HG03097 (cell line): ENCODE data around the gene FSTL5.

Experiments
- ATAC-seq: cut with Tn5 transposase; IDR thresholded peaks from one replicate; pipeline ENCODE4 v1.9.1; 2021; ENCODE audit not compliant: unreplicated experiment, low FRiP score

FSTL5 gene

GRCh38 chr4:161364681-161365080 is 799.1 kb downstream of the FSTL5 start:
- ATAC-seq, result no peak

DNA sequence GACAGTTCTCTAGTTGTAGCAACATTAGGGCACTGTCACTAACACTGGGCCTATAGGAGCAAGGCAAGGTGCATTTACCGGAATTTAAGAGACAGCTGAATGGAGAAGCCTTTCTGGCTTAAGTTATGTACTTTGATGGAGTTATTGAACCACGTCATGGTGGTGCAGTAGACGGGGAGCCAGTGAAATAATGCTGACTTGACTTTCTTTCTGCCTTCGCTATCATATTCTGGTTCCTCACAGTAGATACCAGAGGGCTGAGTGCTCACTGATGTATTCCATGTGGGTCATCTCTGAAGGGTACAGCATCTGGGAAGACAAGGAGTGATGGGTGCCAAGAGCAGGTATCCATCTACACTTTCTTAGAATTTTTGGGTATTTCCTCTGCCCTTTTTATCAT is 802.8 kb downstream of the FSTL5 start:
- no peak for ATAC-seq

DNA sequence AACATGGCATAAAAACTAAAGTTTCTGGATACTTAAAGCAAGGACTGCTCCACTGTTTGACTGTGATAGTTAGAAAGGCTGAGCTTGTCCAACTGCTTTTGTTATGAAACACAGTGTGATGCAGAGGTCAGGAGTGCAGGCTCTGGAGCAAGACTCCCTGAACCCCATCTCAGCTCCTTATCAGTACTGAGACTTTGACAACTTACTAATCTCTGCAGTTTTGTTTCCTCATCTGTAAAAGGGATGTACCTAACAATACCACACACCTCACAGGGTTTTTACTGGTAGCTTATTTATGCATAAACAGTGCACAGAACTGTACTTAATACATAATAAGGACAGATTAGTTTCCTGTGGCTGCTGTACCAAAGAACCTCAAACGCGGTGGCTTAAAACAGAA is 804.3 kb downstream of the FSTL5 start:
- ATAC-seq, result no peak

DNA sequence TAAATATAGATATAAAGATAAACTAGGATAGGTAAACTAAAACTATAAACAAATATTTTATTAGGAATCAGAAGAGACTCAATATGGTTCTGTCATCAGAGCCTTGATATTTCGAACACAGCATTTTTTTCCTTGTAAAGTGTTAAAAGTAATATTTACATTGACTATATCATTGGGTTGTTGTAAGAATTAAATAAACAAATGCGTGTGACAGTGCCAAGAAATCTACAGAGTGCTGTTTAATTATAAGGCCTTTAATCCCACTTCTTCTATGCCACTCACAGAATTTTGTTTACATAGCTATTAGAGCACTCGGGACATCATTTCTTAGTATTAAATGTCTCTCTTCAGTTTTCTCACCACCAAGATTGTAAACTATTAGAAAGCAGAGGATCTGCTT is 807.4 kb downstream of the FSTL5 start:
- no peak for ATAC-seq

DNA sequence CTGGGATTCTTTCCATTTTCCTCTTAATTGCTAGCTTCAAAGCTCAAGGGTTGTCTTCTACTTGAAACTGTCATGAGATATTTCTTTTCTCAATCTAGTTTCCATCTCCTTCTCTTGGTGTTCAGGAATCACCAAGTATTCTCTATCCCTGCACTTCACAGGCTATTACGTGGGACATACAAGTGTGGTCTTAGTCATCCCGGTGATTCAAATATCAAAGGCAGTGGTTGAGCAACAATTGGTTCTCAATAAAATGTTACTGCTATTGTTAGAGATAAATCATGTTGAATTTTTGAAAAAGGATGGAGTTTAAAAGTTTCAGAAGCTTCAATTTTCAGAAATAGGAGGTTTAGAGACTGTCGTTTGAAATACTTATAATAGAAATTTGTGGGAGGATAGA is 812.9 kb downstream of the FSTL5 start:
- ATAC-seq, result no peak

- no peak for ATAC-seq
Measured at GRCh38 chr4:161345741-161346140, 818.1 kb downstream of the FSTL5 start.

- ATAC-seq, result no peak
Measured at GRCh38 chr4:161343569-161343950, 820.2 kb downstream of the FSTL5 start.

GRCh38 chr4:161342881-161343568 is 820.8 kb downstream of the FSTL5 start:
- ATAC-seq, result no peak

DNA sequence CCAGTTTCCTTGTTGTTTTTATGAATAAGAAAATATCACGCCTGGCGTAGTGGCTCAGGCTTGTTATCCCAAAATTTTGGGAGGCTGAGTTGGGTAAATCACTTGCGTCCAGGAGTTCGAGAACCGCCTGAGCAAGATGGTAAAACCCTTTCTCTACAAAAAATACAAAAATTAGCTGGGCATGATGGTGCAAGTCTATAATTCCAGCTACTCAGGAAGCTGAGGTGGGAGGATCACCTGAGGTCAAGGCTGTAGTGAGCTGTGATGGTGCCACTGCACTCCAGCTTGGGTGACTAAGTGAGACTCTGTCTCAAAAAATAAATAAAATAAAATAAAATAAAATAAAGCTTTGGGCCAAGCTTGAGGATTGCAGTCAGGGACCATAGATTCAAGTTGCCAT is 827.2 kb downstream of the FSTL5 start:
- ATAC-seq, result no peak

DNA sequence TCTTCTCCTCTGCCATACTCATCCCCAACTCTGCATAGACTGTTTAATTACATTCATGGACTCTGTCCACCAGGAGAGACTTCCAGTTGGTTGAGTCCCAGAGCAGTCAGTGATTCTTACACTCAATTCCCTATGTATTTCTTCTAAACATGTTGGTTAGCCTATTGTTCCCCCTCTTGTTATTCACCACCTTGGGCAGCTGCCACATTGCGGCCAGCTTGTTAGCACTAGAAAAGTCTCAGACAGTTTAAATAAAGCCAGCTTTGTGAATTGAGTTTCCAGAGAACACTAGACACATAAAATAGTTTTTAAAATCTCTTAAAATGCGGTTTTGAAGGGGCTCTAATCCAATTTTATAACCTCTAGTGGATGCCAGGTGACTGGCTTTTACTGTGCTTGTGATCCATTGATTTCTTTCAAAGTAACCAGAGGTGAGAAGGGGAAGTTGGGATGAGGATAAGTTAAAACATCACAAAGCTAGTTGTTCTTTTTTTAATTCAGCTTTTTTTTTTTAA is 827.7 kb downstream of the FSTL5 start:
- no peak for ATAC-seq
